Fibroblast of lung (primary cell): ENCODE results near the gene COL5A2. TPM values are rescaled to one million over a fixed set of nuclear protein-coding genes. Genes with fewer than 3 reads are reported as not detected.

Experiments
- DNase-seq, 2 donors: peaks; one replicate each; pipeline versions ENCODE4 v3.0.0 to v3.0.0-alpha.2; 2010; ENCODE audit warnings: low read depth in 2 of 2
- H2AFZ ChIP-seq: 2 replicates; pipeline ENCODE4 v1.5.1; 2012; ENCODE audit warnings: low read length, control low read depth, inconsistent platforms
- H3K27ac ChIP-seq: 2 replicates; pipeline ENCODE4 v1.5.1; 2011; ENCODE audit warnings: low read length, control low read depth; ENCODE audit not compliant: insufficient read depth
- H3K27me3 ChIP-seq: 2 replicates; pipeline ENCODE4 v1.5.1; 2011; ENCODE audit warnings: mild to moderate bottlenecking, low read length; ENCODE audit not compliant: control insufficient read depth, insufficient read depth
- H3K36me3 ChIP-seq: 2 replicates; pipeline ENCODE4 v1.5.1; 2011; ENCODE audit warnings: low read length; ENCODE audit not compliant: control insufficient read depth, insufficient read depth
- H3K4me1 ChIP-seq: 2 replicates; pipeline ENCODE4 v1.5.1; 2011; ENCODE audit warnings: low read length; ENCODE audit not compliant: control insufficient read depth, insufficient read depth; ENCODE audit errors: extremely low read depth
- H3K4me2 ChIP-seq: 2 replicates; pipeline ENCODE4 v1.5.1; 2011; ENCODE audit warnings: low read length, control low read depth; ENCODE audit not compliant: insufficient read depth; ENCODE audit errors: extremely low read depth
- H3K4me3 ChIP-seq, 4 experiments: fragments of 200-600 bp in 1 of 4; sonication (generic) in 1 of 4; replicated peaks in 1 of 4; 2 replicates each; pipeline ENCODE4 v1.5.1; 2011 to 2016; ENCODE audit warnings: low read length in 4 of 4, low read depth in 3 of 4, mild to moderate bottlenecking in 3 of 4, control low read depth in 2 of 4, inconsistent platforms in 1 of 4, mixed read lengths in 1 of 4; ENCODE audit not compliant: insufficient read depth in 1 of 4; ENCODE audit errors: control extremely low read depth in 1 of 4
- H3K79me2 ChIP-seq: 2 replicates; pipeline ENCODE4 v1.5.1; 2012; ENCODE audit warnings: mild to moderate bottlenecking, low read length, inconsistent platforms; ENCODE audit not compliant: control insufficient read depth, insufficient read depth
- H3K9ac ChIP-seq: 2 replicates; pipeline ENCODE4 v1.5.1; 2011; ENCODE audit warnings: mild to moderate bottlenecking, low read length, control low read depth; ENCODE audit not compliant: insufficient read depth
- H3K9me3 ChIP-seq: 2 replicates; pipeline ENCODE4 v1.5.1; 2012; ENCODE audit warnings: low read depth, low read length; ENCODE audit not compliant: control insufficient read depth, insufficient read depth
- H4K20me1 ChIP-seq: 2 replicates; pipeline ENCODE4 v1.5.1; 2011; ENCODE audit warnings: low read length; ENCODE audit not compliant: control insufficient read depth, insufficient read depth; ENCODE audit errors: extremely low read depth
- CTCF ChIP-seq, 2 donors: IDR thresholded peaks in 1 of 2; conservative IDR thresholded peaks in 1 of 2; 1 replicate in 1 of 2; 2 replicates in 1 of 2; pipeline ENCODE4 v1.5.1; 2011 to 2012; ENCODE audit warnings: low read length in 2 of 2, control low read depth in 1 of 2, inconsistent platforms in 1 of 2, low read depth in 1 of 2, mild to moderate bottlenecking in 1 of 2
- EZH2 ChIP-seq: IDR thresholded peaks from 2 replicates; pipeline ENCODE4 v1.5.1; 2012; ENCODE audit warnings: low read length, control low read depth, mild to moderate bottlenecking; ENCODE audit errors: missing control alignments
- polyA plus RNA-seq, 2 donors: library from polyadenylated mRNA; depleted of rRNA in 1 of 2; stranded (reverse) in 1 of 2; unstranded in 1 of 2; fragments of >200 nt; gene quantifications; 2 replicates each; pipeline ENCODE4 v1.2.1, GENCODE V29; 2011 to 2012; ENCODE audit warnings: missing spikeins in 1 of 2
- total RNA-seq: library from RNA; depleted of rRNA; stranded (reverse); fragments of >200 nt; gene quantifications from 2 replicates; pipeline ENCODE4 v1.2.1, GENCODE V29; 2014

COL5A2 gene
- total and polyA plus RNA-seq, 2 donors (not counting 1 experiment from before 2014, with no cell fraction given) = 253 to 353 TPM

GRCh38 chr2:189076120-189076519 lies 103.4 kb downstream of the COL5A2 start:
- no peaks in the 10 kb centered on the region for H3K4me1 ChIP-seq
- H4K20me1 ChIP-seq = no peaks in the 10 kb centered on the region
- H2AFZ ChIP-seq = no peak overlapping the region
- H3K36me3 ChIP-seq = peaks cover 7% of the 10 kb centered on the region
- DNase-seq = peak in 1 of 2 donors; percentile 8
- H3K9me3 ChIP-seq = no peaks in the 10 kb centered on the region
- no peak overlapping the region for H3K4me3 ChIP-seq
- no peak overlapping the region for H3K9ac ChIP-seq
- no peak overlapping the region for H3K4me2 ChIP-seq
- no peak for TF ChIP-seq EZH2
- no peak for TF ChIP-seq CTCF (conservative IDR thresholded peaks at IDR 0.05 in 1 of 2, IDR thresholded peaks at IDR 0.05 in 1 of 2; ENCODE audit: low read depth in 1 of 2, low read length in 2 of 2)
- H3K27ac ChIP-seq = no peak overlapping the region
- H3K27me3 ChIP-seq = no peaks in the 10 kb centered on the region
- no peaks in the 10 kb centered on the region for H3K79me2 ChIP-seq

- Histone ChIP-seq H3K27me3 (no peaks in the 10 kb centered on the region), H3K9me3 (no peaks in the 10 kb centered on the region), H3K4me2 (no peak overlapping the region), H3K36me3 (peaks cover 7% of the 10 kb centered on the region), H2AFZ (no peak overlapping the region), H3K79me2 (no peaks in the 10 kb centered on the region), H3K4me3 (no peak overlapping the region), H3K9ac (no peak overlapping the region), H4K20me1 (no peaks in the 10 kb centered on the region), H3K27ac (no peak overlapping the region), H3K4me1 (no peaks in the 10 kb centered on the region)
- no peak for TF ChIP-seq CTCF (conservative IDR thresholded peaks at IDR 0.05 in 1 of 2, IDR thresholded peaks at IDR 0.05 in 1 of 2; ENCODE audit: low read depth in 1 of 2, low read length in 2 of 2)
- no peak for TF ChIP-seq EZH2
- no peak for DNase-seq
Observed at GRCh38 chr2:189074506-189074905, 105.1 kb downstream of the COL5A2 start.

DNA sequence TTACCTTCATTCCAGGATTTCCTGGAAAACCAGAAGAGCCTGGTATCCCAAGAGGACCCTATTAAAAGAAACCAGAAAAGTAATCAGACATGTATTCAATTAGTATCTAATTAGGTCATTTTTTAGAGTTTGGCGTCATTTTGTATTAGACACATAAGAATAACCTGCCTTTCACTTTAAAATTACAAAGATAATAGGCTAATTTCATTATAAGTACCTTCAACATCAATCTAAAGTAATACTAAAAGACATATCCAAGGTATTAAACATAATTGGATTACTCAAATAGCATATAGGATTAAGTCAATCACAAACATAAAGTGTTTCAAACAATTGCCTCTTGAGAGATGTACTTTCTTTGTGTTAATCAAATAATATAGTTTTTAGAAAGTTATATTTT lies 107.5 kb downstream of the COL5A2 start:
- Histone ChIP-seq H3K36me3 (peaks cover 9% of the 10 kb centered on the region), H2AFZ (no peak overlapping the region), H3K9ac (no peak overlapping the region), H3K4me3 (no peak overlapping the region), H3K79me2 (no peaks in the 10 kb centered on the region), H3K4me2 (no peak overlapping the region), H4K20me1 (no peaks in the 10 kb centered on the region), H3K4me1 (no peaks in the 10 kb centered on the region), H3K27ac (no peak overlapping the region), H3K9me3 (no peaks in the 10 kb centered on the region), H3K27me3 (no peaks in the 10 kb centered on the region)
- TF ChIP-seq CTCF (conservative IDR thresholded peaks at IDR 0.05 in 1 of 2, IDR thresholded peaks at IDR 0.05 in 1 of 2; ENCODE audit: low read depth in 1 of 2, low read length in 2 of 2) = no peak
- TF ChIP-seq EZH2 = no peak
- DNase-seq = no peak
